ENCODE results near the gene ACBD6.

Gene ACBD6

GRCh38 chr1:180343921-180344769 lies 158.2 kb downstream of the ACBD6 start:
- Histone ChIP-seq H3K27ac (no peak overlapping the region), H3K27me3 (replicated peaks) (no peaks in the 10 kb centered on the region), H3K36me3 (replicated peaks) (no peaks in the 10 kb centered on the region), H3K4me3 (ENCODE audit: low read depth, low read length) (no peak overlapping the region)
- peak; percentile 28 for DNase-seq
- TF ChIP-seq, protein P1, sequence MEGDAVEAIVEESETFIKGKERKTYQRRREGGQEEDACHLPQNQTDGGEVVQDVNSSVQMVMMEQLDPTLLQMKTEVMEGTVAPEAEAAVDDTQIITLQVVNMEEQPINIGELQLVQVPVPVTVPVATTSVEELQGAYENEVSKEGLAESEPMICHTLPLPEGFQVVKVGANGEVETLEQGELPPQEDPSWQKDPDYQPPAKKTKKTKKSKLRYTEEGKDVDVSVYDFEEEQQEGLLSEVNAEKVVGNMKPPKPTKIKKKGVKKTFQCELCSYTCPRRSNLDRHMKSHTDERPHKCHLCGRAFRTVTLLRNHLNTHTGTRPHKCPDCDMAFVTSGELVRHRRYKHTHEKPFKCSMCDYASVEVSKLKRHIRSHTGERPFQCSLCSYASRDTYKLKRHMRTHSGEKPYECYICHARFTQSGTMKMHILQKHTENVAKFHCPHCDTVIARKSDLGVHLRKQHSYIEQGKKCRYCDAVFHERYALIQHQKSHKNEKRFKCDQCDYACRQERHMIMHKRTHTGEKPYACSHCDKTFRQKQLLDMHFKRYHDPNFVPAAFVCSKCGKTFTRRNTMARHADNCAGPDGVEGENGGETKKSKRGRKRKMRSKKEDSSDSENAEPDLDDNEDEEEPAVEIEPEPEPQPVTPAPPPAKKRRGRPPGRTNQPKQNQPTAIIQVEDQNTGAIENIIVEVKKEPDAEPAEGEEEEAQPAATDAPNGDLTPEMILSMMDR (IDR thresholded peaks at IDR 0.05; ENCODE audit: low read depth, low read length, missing control alignments) = no peak
- in situ Hi-C loops (cut with HindIII; ENCODE audit: low pct_ligation_motif_present, low sequenced_read_pairs) = no loop called here

DNA sequence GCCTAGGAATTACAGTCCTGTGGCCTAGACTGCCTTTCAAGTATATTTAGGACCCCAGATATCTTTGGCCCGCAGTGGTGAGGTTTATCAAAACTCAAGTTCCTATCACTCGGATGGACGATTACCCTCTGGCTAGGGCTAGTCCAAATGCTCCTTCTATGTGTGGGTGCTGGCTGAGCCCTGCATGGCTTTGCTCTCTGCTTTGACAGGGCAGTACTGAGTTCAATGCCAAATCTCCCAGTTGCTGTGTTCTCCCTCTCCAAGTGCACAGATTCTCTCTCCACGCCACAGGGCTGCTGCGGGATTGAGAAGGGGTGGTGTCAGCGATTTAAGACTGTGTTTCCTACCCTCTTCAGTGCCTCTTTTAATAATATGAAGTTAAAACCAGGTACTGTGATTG lies 175.3 kb downstream of the ACBD6 start:
- no peaks in the 10 kb centered on the region for H3K27me3 ChIP-seq (replicated peaks)
- TF ChIP-seq, protein P1 (IDR thresholded peaks at IDR 0.05; ENCODE audit: low read depth, low read length, missing control alignments) = no peak
- H3K36me3 ChIP-seq (replicated peaks) = no peaks in the 10 kb centered on the region
- no peak overlapping the region for H3K27ac ChIP-seq
- H3K4me3 ChIP-seq (ENCODE audit: low read depth, low read length) = no peak overlapping the region
- in situ Hi-C loops (cut with HindIII; ENCODE audit: low pct_ligation_motif_present, low sequenced_read_pairs) = no loop called here
- DNase-seq = no peak

DNA sequence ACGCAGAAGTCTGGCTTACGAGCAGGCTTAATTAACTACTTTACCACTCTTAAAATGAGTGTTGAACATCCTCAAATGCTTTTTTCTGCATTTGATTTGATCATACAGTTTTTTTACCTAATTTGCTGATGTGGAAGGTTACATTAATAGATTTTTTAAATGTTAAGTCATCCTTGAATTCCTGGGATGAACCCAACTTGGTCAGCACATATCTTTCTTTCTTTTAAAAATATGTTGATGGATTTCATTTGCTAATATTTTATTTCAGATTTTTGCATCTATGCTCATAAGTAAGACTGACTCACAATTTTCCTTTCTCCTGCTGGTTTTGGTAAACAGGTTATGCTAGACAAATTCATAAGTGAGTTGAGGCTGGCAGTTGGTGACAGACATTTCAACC lies 189.5 kb downstream of the ACBD6 start:
- H3K36me3 ChIP-seq (replicated peaks) = no peaks in the 10 kb centered on the region
- TF ChIP-seq, protein P1 (IDR thresholded peaks at IDR 0.05; ENCODE audit: low read depth, low read length, missing control alignments) = no peak
- H3K27ac ChIP-seq = no peak overlapping the region
- H3K27me3 ChIP-seq (replicated peaks) = no peaks in the 10 kb centered on the region
- no peak overlapping the region for H3K4me3 ChIP-seq (ENCODE audit: low read depth, low read length)
- in situ Hi-C loops (cut with HindIII; ENCODE audit: low pct_ligation_motif_present, low sequenced_read_pairs) = no loop called here
- no peak for DNase-seq

DNA sequence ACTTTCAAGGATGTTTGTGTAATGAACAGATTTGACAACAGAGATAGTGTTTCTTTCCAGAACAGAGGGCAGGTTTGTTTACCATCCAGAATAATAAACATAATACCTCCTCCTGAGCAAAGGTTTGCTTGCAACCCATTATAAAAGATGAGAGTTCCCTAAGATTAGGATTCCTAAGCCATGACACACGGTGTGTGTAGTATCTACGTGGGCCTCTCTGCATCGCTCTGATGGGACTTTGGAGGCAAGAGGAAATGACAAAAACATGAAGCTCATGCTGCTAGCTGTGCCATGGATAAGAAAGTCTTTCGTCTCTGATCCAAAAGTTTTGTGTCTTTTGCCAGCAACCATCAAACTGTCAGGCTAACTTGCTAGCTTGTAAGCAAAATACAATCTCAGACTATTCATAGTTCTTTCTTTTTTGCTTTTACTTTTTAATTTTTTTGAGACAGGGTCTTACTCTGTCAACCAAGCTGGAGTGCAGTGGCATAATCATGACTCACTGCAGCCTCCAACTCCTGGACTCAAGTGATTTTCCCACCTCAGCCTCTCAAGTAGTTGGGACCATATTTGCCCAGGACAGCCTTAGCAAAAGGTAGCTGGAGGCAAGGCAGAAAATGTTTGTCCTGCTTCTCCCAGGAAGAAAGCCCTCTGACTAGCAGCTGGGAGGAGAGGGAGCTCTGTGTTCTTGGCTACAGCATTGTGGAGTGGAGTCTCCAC lies 191.2 kb downstream of the ACBD6 start:
- H3K36me3 ChIP-seq (replicated peaks) = no peaks in the 10 kb centered on the region
- TF ChIP-seq, protein P1 (IDR thresholded peaks at IDR 0.05; ENCODE audit: low read depth, low read length, missing control alignments) = no peak
- H3K27me3 ChIP-seq (replicated peaks) = no peaks in the 10 kb centered on the region
- in situ Hi-C loops (cut with HindIII; ENCODE audit: low pct_ligation_motif_present, low sequenced_read_pairs) = no loop called here
- no peak overlapping the region for H3K27ac ChIP-seq
- DNase-seq = peak; percentile 50
- H3K4me3 ChIP-seq (ENCODE audit: low read depth, low read length) = no peak overlapping the region

GRCh38 chr1:180310095-180310494 lies 192.3 kb downstream of the ACBD6 start:
- H3K27ac ChIP-seq = no peak overlapping the region
- peak; percentile 9 for DNase-seq

More at GRCh38 chr1:180310095-180310494, 192.3 kb downstream of the ACBD6 start:
- in situ Hi-C loops (cut with HindIII; ENCODE audit: low pct_ligation_motif_present, low sequenced_read_pairs) = no loop called here
- H3K27me3 ChIP-seq (replicated peaks) = no peaks in the 10 kb centered on the region
- H3K36me3 ChIP-seq (replicated peaks) = no peaks in the 10 kb centered on the region
- H3K4me3 ChIP-seq (ENCODE audit: low read depth, low read length) = no peak overlapping the region
- TF ChIP-seq, protein P1 (IDR thresholded peaks at IDR 0.05; ENCODE audit: low read depth, low read length, missing control alignments) = no peak

All from brain microvascular endothelial cell (primary cell).